Measurements from ENCODE around the gene ZNF578. TPM values are rescaled to one million over a fixed set of nuclear protein-coding genes. Genes with fewer than 3 reads are reported as not detected.
"Not testable (repeated sequence)": the region's sequence is repeated elsewhere in the genome, so short reads cannot be mapped to it uniquely, and the experiment has no call there.

ZNF578 gene
- total and polyA plus RNA-seq, 2 donors (not counting 1 experiment from before 2014, with no cell fraction given) = 1.8 to 9.6 TPM

DNA sequence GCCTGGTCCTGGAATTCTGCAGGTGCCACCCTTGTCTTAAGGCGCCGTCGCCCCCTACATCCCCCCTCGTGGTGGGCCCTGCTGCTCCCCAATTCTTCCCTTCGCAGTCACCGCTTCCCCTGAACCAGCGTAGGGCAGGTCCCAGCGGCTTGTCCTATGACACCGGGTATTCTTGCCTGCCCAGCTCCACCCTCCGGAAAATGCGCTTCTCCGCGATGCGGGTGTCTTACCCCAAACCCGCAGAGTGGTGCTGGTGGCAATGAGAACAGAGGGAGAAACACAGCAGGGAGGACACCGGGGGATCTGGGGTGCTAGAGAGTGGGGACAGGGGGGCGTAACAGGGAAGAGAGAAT lies 83.1 kb downstream of the ZNF578 start:
- Histone ChIP-seq H3K36me3 (ENCODE audit: control insufficient read depth, insufficient read depth, low read length) (peaks cover 1% of the 10 kb centered on the region), H3K9me3 (ENCODE audit: control insufficient read depth, insufficient read depth, low read depth, low read length) (no peaks in the 10 kb centered on the region), H3K9ac (ENCODE audit: insufficient read depth, low read length) (no peak overlapping the region), H2AFZ (ENCODE audit: low read length) (peak overlapping the region; percentile 86), H3K4me1 (ENCODE audit: control insufficient read depth, extremely low read depth, insufficient read depth, low read length) (no peaks in the 10 kb centered on the region), H3K27me3 (ENCODE audit: control insufficient read depth, insufficient read depth, low read length) (no peaks in the 10 kb centered on the region), H3K79me2 (ENCODE audit: control insufficient read depth, insufficient read depth, low read length) (no peaks in the 10 kb centered on the region), H4K20me1 (ENCODE audit: control insufficient read depth, extremely low read depth, insufficient read depth, low read length) (no peaks in the 10 kb centered on the region), H3K27ac (ENCODE audit: insufficient read depth, low read length) (peak overlapping the region; percentile 68), H3K4me3 (replicated peaks in 1 of 4; ENCODE audit: control extremely low read depth in 1 of 4, insufficient read depth in 1 of 4, low read depth in 3 of 4, low read length in 4 of 4) (peak overlapping the region; percentile 56 to 76 (median 68)), H3K4me2 (ENCODE audit: extremely low read depth, insufficient read depth, low read length) (peak overlapping the region; percentile 88)
- no peak for TF ChIP-seq EZH2 (IDR thresholded peaks at IDR 0.05; ENCODE audit: low read length, missing control alignments)
- no peak for TF ChIP-seq CTCF (conservative IDR thresholded peaks at IDR 0.05 in 1 of 2, IDR thresholded peaks at IDR 0.05 in 1 of 2; ENCODE audit: low read depth in 1 of 2, low read length in 2 of 2)
- DNase-seq (ENCODE audit: low read depth in 2 of 2) = peak in 1 of 2 donors; percentile 6

DNA sequence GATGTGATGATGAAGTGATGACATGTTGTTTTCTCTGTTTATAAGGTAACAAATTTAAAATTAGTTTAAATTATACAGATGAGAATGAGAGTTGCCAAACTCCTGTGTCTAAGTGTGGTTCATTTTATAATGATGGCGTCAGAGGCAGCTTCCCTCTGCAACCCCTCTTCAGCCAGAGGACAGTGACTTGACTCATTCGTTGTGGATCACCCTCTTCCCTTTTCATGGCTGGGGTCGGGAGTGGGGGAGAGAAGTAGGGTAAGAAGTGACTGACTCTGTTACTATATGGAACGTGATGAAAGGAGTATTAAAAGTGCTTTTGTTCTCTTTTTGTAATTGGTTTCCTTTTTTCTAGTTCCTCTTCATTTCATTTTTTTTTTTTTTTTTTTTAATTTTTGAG lies 85.5 kb downstream of the ZNF578 start:
- not testable (repeated sequence) for DNase-seq (ENCODE audit: low read depth in 2 of 2); H3K4me3 ChIP-seq (replicated peaks in 1 of 4; ENCODE audit: control extremely low read depth in 1 of 4, insufficient read depth in 1 of 4, low read depth in 3 of 4, low read length in 4 of 4)

DNA sequence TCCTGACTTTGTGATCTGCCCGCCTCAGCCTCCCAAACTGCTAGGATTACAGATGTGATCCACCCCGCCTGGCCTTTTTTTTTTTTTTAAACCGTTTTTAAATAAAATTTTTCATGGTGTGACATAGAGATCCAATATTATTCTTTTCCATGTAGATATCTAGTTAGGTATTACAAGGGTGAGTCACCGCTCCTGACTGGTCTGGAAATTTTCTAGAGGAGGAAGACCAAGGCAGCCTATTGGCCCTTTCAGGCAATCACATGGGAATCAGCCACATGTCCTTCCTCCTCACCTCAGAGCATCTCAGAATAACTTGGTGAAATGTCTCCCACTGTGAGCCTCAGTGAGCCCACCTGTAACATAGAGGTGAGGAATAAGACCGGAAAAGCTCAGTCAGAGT lies 87.8 kb downstream of the ZNF578 start:
- H3K4me2 ChIP-seq (ENCODE audit: extremely low read depth, insufficient read depth, low read length); H2AFZ ChIP-seq (ENCODE audit: low read length); H3K36me3 ChIP-seq (ENCODE audit: control insufficient read depth, insufficient read depth, low read length); H3K79me2 ChIP-seq (ENCODE audit: control insufficient read depth, insufficient read depth, low read length); H3K27ac ChIP-seq (ENCODE audit: insufficient read depth, low read length); H3K9ac ChIP-seq (ENCODE audit: insufficient read depth, low read length); H3K4me3 ChIP-seq (replicated peaks in 1 of 4; ENCODE audit: control extremely low read depth in 1 of 4, insufficient read depth in 1 of 4, low read depth in 3 of 4, low read length in 4 of 4); H3K4me1 ChIP-seq (ENCODE audit: control insufficient read depth, extremely low read depth, insufficient read depth, low read length); H3K9me3 ChIP-seq (ENCODE audit: control insufficient read depth, insufficient read depth, low read depth, low read length); H4K20me1 ChIP-seq (ENCODE audit: control insufficient read depth, extremely low read depth, insufficient read depth, low read length); H3K27me3 ChIP-seq (ENCODE audit: control insufficient read depth, insufficient read depth, low read length): not testable (repeated sequence)
- DNase-seq (ENCODE audit: low read depth in 2 of 2) = peak in 1 of 2 donors; percentile 2

More for the DNA sequence above, 85.5 kb downstream of the ZNF578 start:
- H4K20me1 ChIP-seq (ENCODE audit: control insufficient read depth, extremely low read depth, insufficient read depth, low read length); H3K36me3 ChIP-seq (ENCODE audit: control insufficient read depth, insufficient read depth, low read length); H3K4me2 ChIP-seq (ENCODE audit: extremely low read depth, insufficient read depth, low read length); H3K79me2 ChIP-seq (ENCODE audit: control insufficient read depth, insufficient read depth, low read length); H3K4me1 ChIP-seq (ENCODE audit: control insufficient read depth, extremely low read depth, insufficient read depth, low read length); H3K27ac ChIP-seq (ENCODE audit: insufficient read depth, low read length); H2AFZ ChIP-seq (ENCODE audit: low read length); H3K9ac ChIP-seq (ENCODE audit: insufficient read depth, low read length); H3K27me3 ChIP-seq (ENCODE audit: control insufficient read depth, insufficient read depth, low read length); H3K9me3 ChIP-seq (ENCODE audit: control insufficient read depth, insufficient read depth, low read depth, low read length): not testable (repeated sequence)

GRCh38 chr19:52541608-52542007 lies 88.3 kb downstream of the ZNF578 start:
- no peak for DNase-seq (ENCODE audit: low read depth in 2 of 2)
- Histone ChIP-seq H3K27me3 (ENCODE audit: control insufficient read depth, insufficient read depth, low read length) (no peaks in the 10 kb centered on the region), H2AFZ (ENCODE audit: low read length) (no peak overlapping the region), H3K36me3 (ENCODE audit: control insufficient read depth, insufficient read depth, low read length) (peaks cover 6% of the 10 kb centered on the region), H3K9me3 (ENCODE audit: control insufficient read depth, insufficient read depth, low read depth, low read length) (no peaks in the 10 kb centered on the region), H3K4me3 (replicated peaks in 1 of 4; ENCODE audit: control extremely low read depth in 1 of 4, insufficient read depth in 1 of 4, low read depth in 3 of 4, low read length in 4 of 4) (no peak overlapping the region), H3K4me1 (ENCODE audit: control insufficient read depth, extremely low read depth, insufficient read depth, low read length) (no peaks in the 10 kb centered on the region), H3K79me2 (ENCODE audit: control insufficient read depth, insufficient read depth, low read length) (no peaks in the 10 kb centered on the region), H3K9ac (ENCODE audit: insufficient read depth, low read length) (no peak overlapping the region), H3K27ac (ENCODE audit: insufficient read depth, low read length) (no peak overlapping the region), H4K20me1 (ENCODE audit: control insufficient read depth, extremely low read depth, insufficient read depth, low read length) (no peaks in the 10 kb centered on the region), H3K4me2 (ENCODE audit: extremely low read depth, insufficient read depth, low read length) (no peak overlapping the region)
- TF ChIP-seq EZH2 (IDR thresholded peaks at IDR 0.05; ENCODE audit: low read length, missing control alignments) = no peak
- no peak for TF ChIP-seq CTCF (conservative IDR thresholded peaks at IDR 0.05 in 1 of 2, IDR thresholded peaks at IDR 0.05 in 1 of 2; ENCODE audit: low read depth in 1 of 2, low read length in 2 of 2)

- not testable (repeated sequence) for H3K36me3 ChIP-seq (ENCODE audit: control insufficient read depth, insufficient read depth, low read length); H2AFZ ChIP-seq (ENCODE audit: low read length); H3K4me3 ChIP-seq (replicated peaks in 1 of 4; ENCODE audit: control extremely low read depth in 1 of 4, insufficient read depth in 1 of 4, low read depth in 3 of 4, low read length in 4 of 4); H4K20me1 ChIP-seq (ENCODE audit: control insufficient read depth, extremely low read depth, insufficient read depth, low read length); H3K27me3 ChIP-seq (ENCODE audit: control insufficient read depth, insufficient read depth, low read length); H3K4me2 ChIP-seq (ENCODE audit: extremely low read depth, insufficient read depth, low read length); H3K79me2 ChIP-seq (ENCODE audit: control insufficient read depth, insufficient read depth, low read length); H3K4me1 ChIP-seq (ENCODE audit: control insufficient read depth, extremely low read depth, insufficient read depth, low read length); DNase-seq (ENCODE audit: low read depth in 2 of 2); H3K9me3 ChIP-seq (ENCODE audit: control insufficient read depth, insufficient read depth, low read depth, low read length); H3K9ac ChIP-seq (ENCODE audit: insufficient read depth, low read length); H3K27ac ChIP-seq (ENCODE audit: insufficient read depth, low read length)
Observed at GRCh38 chr19:52542541-52542940, 89.2 kb downstream of the ZNF578 start.
